ENCODE measurements around the gene ROBO4. TPM values are rescaled to one million over a fixed set of nuclear protein-coding genes. Genes with fewer than 3 reads are reported as not detected.

ROBO4 gene
- total RNA-seq, 3 donors from 2014 or later = 11.9 to 30.5 (median 12.8) TPM

DNA sequence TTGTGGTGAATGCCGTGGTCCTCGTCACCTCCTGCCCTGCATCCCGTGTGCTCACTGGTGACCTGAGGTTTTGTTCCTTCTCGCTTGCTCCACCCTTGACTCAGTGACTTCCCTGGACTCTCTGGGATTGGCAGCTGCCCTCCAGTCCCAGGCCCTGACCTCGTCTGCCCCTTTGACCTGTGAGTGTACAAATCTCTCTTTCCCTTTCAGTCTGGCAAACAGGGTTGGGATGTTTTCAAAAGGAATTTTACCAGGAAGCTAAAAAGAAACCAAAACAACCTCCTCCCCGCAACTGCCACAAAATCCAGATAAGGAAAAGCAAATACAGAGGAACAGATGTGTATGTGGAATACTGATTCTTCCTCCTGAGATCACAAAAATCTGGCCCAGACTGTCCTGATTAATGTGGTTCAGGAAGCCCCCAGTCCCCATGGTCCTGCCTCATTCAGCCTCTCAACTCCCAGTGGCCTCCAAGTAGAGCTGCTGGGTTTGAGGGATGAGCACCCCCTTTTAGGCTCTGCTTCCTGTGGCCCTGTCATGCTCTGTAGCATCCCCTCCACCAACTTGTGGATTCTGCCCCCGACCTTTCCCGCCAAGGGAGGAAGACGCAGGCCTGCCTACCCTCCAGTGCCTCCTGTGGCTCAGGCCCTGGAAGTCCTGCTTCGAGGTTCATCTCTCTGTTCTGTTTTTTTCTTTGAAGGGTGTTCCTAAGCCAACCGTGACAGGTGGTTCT lies 15.2 kb downstream of the ROBO4 start:
- DNase-seq (ENCODE audit: low spot score in 2 of 2) = no peak
- H3K4me1 ChIP-seq = no peaks in the 10 kb centered on the region
- intact Hi-C loops (cut with DNase I; ENCODE audit: low total_unique reads) = no loop called here

GRCh38 chr11:124880958-124881357 lies 16.7 kb downstream of the ROBO4 start:
- intact Hi-C loops (cut with DNase I; ENCODE audit: low total_unique reads) = no loop called here
- no peak overlapping the region for H3K4me3 ChIP-seq
- H3K9me3 ChIP-seq = no peaks in the 10 kb centered on the region
- TF ChIP-seq CTCF (IDR thresholded peaks at IDR 0.05) (no peak), POLR2A (IDR thresholded peaks at IDR 0.05) (no peak), POLR2AphosphoS5 (IDR thresholded peaks at IDR 0.05) (no peak)
- no peak for DNase-seq (ENCODE audit: low spot score in 2 of 2)
- H3K27ac ChIP-seq = no peak overlapping the region
- H3K36me3 ChIP-seq = no peaks in the 10 kb centered on the region
- no peaks in the 10 kb centered on the region for H3K4me1 ChIP-seq
- H3K27me3 ChIP-seq = no peaks in the 10 kb centered on the region

More for the DNA sequence above, 15.2 kb downstream of the ROBO4 start:
- no peak for TF ChIP-seq POLR2AphosphoS5 (IDR thresholded peaks at IDR 0.05)
- TF ChIP-seq CTCF (IDR thresholded peaks at IDR 0.05) = no peak
- TF ChIP-seq POLR2A (IDR thresholded peaks at IDR 0.05) = no peak
- Histone ChIP-seq H3K27ac (peak overlapping the region in 1 of 2 donors; percentile 77), H3K36me3 (no peaks in the 10 kb centered on the region), H3K27me3 (no peaks in the 10 kb centered on the region), H3K4me3 (no peak overlapping the region), H3K9me3 (no peaks in the 10 kb centered on the region)

DNA sequence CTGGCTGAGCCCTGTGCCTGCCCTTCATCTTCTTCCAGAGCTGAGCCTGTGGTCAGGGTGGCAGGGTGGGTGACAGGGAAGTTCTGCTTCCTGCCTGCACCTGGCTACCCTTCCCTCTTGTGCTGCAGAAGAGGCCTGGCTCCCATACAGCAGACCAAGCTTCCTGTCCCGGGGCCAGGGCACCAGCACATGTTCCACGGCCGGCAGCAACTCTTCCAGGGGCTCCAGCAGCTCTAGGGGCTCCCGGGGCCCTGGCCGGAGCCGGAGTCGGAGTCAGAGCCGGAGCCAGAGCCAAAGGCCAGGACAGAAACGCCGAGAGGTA lies 17.4 kb downstream of the ROBO4 start:
- no peak for DNase-seq (ENCODE audit: low spot score in 2 of 2)
- Histone ChIP-seq H3K36me3 (no peaks in the 10 kb centered on the region), H3K27me3 (no peaks in the 10 kb centered on the region), H3K4me3 (no peak overlapping the region), H3K27ac (peak overlapping the region in 1 of 2 donors; percentile 12), H3K4me1 (no peaks in the 10 kb centered on the region), H3K9me3 (no peaks in the 10 kb centered on the region)
- TF ChIP-seq POLR2AphosphoS5 (IDR thresholded peaks at IDR 0.05) (no peak), POLR2A (IDR thresholded peaks at IDR 0.05) (no peak), CTCF (IDR thresholded peaks at IDR 0.05) (no peak)
- intact Hi-C loops (cut with DNase I; ENCODE audit: low total_unique reads) = no loop called here

DNA sequence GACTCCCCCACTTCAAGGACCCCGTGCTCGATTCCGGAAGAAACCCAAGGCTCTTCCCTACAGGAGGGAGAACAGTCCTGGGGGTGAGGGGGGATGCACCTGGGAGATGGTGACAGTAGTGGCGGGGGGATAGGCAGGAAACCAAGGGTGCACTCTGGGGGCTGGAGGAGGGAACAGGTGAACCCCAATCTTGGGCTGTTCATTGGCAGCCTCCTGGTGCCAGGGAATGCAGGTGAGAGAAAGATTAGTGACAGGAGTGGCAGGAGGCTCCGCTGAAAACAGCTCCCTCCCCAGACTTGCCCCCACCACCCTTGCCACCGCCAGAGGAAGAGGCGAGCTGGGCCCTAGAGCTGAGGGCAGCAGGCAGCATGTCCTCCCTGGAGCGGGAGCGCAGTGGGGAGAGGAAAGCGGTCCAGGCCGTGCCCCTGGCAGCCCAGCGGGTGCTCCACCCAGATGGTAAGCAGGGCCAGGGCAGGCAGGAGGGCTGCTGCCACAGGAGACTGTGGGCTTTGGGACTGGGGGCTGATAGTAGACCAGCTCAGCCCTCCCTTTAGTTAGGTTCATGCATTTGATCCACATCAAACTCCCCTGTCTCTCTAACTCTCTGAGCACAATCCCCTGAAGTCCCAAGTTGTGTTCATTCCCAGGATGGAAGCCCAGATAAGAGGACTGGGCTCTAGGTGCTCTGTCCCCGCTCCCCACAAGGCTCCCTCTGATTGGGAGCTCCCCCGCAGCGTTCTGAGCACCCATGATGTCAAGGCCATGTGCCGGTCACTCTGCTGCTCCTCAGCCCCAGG lies 18.0 kb downstream of the ROBO4 start:
- Histone ChIP-seq H3K36me3 (no peaks in the 10 kb centered on the region), H3K9me3 (no peaks in the 10 kb centered on the region), H3K4me3 (no peak overlapping the region), H3K27ac (peak overlapping the region in 1 of 2 donors; percentile 12), H3K27me3 (no peaks in the 10 kb centered on the region), H3K4me1 (no peaks in the 10 kb centered on the region)
- intact Hi-C loops (cut with DNase I; ENCODE audit: low total_unique reads) = loop anchor here (5.0 kb wide), 1 partner anchor 87 kb away; no protein-coding TSS in a partner anchor
- no peak for DNase-seq (ENCODE audit: low spot score in 2 of 2)
- TF ChIP-seq POLR2AphosphoS5 (IDR thresholded peaks at IDR 0.05) = no peak
- no peak for TF ChIP-seq POLR2A (IDR thresholded peaks at IDR 0.05)
- TF ChIP-seq CTCF (IDR thresholded peaks at IDR 0.05) = no peak

Measured in breast epithelium (tissue), 4 donors.